ENCODE measurements around the gene ZBTB16.

Gene ZBTB16

GRCh38 chr11:114173843-114174242, 114.3 kb downstream of the ZBTB16 start:
- TF ChIP-seq, protein P1, sequence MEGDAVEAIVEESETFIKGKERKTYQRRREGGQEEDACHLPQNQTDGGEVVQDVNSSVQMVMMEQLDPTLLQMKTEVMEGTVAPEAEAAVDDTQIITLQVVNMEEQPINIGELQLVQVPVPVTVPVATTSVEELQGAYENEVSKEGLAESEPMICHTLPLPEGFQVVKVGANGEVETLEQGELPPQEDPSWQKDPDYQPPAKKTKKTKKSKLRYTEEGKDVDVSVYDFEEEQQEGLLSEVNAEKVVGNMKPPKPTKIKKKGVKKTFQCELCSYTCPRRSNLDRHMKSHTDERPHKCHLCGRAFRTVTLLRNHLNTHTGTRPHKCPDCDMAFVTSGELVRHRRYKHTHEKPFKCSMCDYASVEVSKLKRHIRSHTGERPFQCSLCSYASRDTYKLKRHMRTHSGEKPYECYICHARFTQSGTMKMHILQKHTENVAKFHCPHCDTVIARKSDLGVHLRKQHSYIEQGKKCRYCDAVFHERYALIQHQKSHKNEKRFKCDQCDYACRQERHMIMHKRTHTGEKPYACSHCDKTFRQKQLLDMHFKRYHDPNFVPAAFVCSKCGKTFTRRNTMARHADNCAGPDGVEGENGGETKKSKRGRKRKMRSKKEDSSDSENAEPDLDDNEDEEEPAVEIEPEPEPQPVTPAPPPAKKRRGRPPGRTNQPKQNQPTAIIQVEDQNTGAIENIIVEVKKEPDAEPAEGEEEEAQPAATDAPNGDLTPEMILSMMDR (IDR thresholded peaks at IDR 0.05; ENCODE audit: extremely low read depth, insufficient read depth, missing control alignments): no peak
- in situ Hi-C loops (cut with MboI; ENCODE audit: low pct_unique_long_range_greater_than_20kb, low sequenced_read_pairs, unreplicated experiment): no loop called here
- DNase-seq (ENCODE audit: low spot score): no peak

- DNase-seq (ENCODE audit: low spot score): no peak
- in situ Hi-C loops (cut with MboI; ENCODE audit: low pct_unique_long_range_greater_than_20kb, low sequenced_read_pairs, unreplicated experiment): no loop called here
- TF ChIP-seq, protein P1 (IDR thresholded peaks at IDR 0.05; ENCODE audit: extremely low read depth, insufficient read depth, missing control alignments): no peak
Observed at GRCh38 chr11:114174712-114175495, 115.4 kb downstream of the ZBTB16 start.

DNA sequence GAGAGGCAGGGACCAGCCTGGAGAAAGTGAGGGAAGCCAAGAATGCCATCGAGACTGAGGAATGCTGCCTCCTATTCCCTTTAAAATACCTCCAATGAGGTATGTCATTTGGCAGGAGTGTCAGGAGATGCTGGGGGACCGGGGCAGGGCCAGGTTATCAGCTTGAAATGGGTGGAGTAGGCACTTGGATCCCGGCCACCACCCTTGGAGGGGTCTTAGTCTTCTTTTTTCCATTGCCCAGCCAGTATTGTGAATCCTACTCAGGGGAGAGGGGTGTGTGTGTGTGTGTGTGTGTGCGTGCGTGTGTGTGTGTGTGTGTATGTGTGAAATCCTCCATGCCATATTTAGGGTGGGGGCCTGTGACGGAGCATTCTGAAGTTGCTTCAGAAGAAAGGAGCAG, 116.2 kb downstream of the ZBTB16 start:
- DNase-seq (ENCODE audit: low spot score): no peak
- TF ChIP-seq, protein P1 (IDR thresholded peaks at IDR 0.05; ENCODE audit: extremely low read depth, insufficient read depth, missing control alignments): no peak
- in situ Hi-C loops (cut with MboI; ENCODE audit: low pct_unique_long_range_greater_than_20kb, low sequenced_read_pairs, unreplicated experiment): no loop called here

DNA sequence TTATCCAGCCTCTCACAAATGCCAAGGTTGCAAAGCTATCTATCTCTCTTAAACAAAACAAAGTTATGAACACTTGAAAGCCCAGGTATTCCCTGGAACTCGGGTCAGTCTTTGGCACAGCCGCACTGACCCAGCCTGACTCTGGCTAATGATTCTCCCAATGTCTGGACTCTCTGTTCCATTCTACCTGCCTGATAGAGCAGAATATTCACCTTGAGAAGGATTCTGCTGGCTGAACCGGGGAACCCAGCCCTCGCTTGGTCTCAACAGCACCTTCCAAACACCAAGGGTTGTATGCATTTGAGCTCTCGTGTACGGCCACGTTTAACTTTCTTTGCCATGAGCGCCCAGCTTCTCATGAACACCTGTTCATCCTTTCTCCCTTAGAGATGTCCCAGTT, 116.8 kb downstream of the ZBTB16 start:
- in situ Hi-C loops (cut with MboI; ENCODE audit: low pct_unique_long_range_greater_than_20kb, low sequenced_read_pairs, unreplicated experiment): no loop called here
- no peak for DNase-seq (ENCODE audit: low spot score)
- TF ChIP-seq, protein P1 (IDR thresholded peaks at IDR 0.05; ENCODE audit: extremely low read depth, insufficient read depth, missing control alignments): no peak

GRCh38 chr11:114178656-114179055, 119.1 kb downstream of the ZBTB16 start:
- DNase-seq (ENCODE audit: low spot score): no peak
- in situ Hi-C loops (cut with MboI; ENCODE audit: low pct_unique_long_range_greater_than_20kb, low sequenced_read_pairs, unreplicated experiment): no loop called here
- TF ChIP-seq, protein P1 (IDR thresholded peaks at IDR 0.05; ENCODE audit: extremely low read depth, insufficient read depth, missing control alignments): no peak

DNA sequence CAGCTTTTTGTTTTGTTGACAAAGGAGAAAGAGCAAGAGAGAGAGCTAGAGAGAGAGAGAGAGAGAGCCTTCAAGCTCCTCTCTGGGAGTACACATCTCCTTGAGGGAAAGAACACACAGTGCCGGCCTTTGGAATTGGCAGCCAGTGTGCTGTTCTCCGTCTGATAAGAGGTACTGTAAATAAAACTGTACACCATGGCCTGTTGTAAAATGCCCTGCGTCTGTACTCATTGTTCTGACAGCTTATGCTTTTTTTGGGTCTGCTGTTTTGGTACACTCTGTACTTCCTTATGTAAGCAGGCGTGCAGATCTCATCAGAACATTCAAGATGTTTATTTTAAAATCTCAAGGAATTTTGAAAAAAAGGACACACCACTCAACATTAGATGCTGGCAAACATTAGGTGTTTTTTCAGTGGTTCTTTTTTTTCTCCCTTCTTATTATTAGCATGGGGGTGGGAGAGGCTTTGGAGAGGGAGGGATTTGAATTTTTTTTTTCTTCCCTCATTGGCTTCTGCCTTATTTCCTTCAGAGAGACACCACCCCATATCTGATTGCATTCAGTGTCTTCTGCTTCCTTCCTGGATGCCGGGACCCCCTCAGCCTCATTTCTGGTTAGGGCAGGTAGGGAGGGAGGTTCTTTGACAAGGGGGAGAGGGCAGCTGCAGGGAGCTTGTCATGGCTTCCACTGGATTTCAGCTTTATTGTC, 119.9 kb downstream of the ZBTB16 start:
- no peak for DNase-seq (ENCODE audit: low spot score)
- in situ Hi-C loops (cut with MboI; ENCODE audit: low pct_unique_long_range_greater_than_20kb, low sequenced_read_pairs, unreplicated experiment): no loop called here
- TF ChIP-seq, protein P1 (IDR thresholded peaks at IDR 0.05; ENCODE audit: extremely low read depth, insufficient read depth, missing control alignments): no peak
